Suprapubic skin (tissue), 4 donors: ENCODE data around the gene RMND1. TPM values are rescaled to one million over a fixed set of nuclear protein-coding genes. Genes with fewer than 3 reads are reported as not detected.

ENCODE experiments used
- DNase-seq, 2 donors: peaks; one replicate each; pipeline ENCODE4 v3.0.0-alpha.2; 2019; ENCODE audit warnings: low spot score in 2 of 2
- H3K27ac ChIP-seq: fragments of 200-600 bp; sonication (generic); one replicate; pipeline ENCODE4 v1.5.1; 2019
- H3K27me3 ChIP-seq: fragments of 200-600 bp; sonication (generic); one replicate; pipeline ENCODE4 v1.5.1; 2019
- H3K36me3 ChIP-seq: fragments of 200-600 bp; sonication (generic); one replicate; pipeline ENCODE4 v1.5.1; 2019
- H3K4me1 ChIP-seq: fragments of 200-600 bp; sonication (generic); one replicate; pipeline ENCODE4 v1.5.1; 2019
- H3K4me3 ChIP-seq: fragments of 200-600 bp; sonication (generic); one replicate; pipeline ENCODE4 v1.5.1; 2019; ENCODE audit warnings: mild to moderate bottlenecking
- H3K9me3 ChIP-seq: fragments of 200-600 bp; sonication (generic); one replicate; pipeline ENCODE4 v1.5.1; 2019
- EP300 ChIP-seq: sonication (generic); formaldehyde crosslinking; IDR thresholded peaks from one replicate; pipeline ENCODE4 v1.6.1; 2017; ENCODE audit warnings: antibody characterized with exemption
- POLR2A ChIP-seq, 2 donors: fragments of 450-650 bp; IDR thresholded peaks; one replicate each; pipeline ENCODE4 v1.6.1; 2017; ENCODE audit warnings: antibody characterized with exemption in 2 of 2, mild to moderate bottlenecking in 2 of 2, moderate library complexity in 2 of 2
- POLR2AphosphoS5 ChIP-seq, 3 donors: sonication (generic); formaldehyde crosslinking; IDR thresholded peaks; one replicate each; pipeline ENCODE4 v1.6.1; 2017; ENCODE audit warnings: antibody characterized with exemption in 3 of 3
- whole genome bisulfite sequencing: methylation state at CpG from one replicate; pipeline ENCODE4 v1.1.5; 2018; 5-methylcytosine and 5-hydroxymethylcytosine counted together
- total RNA-seq, 4 donors: library from RNA; depleted of rRNA; stranded (reverse); fragments of >200 nt; gene quantifications; one replicate each; pipeline ENCODE4 v1.1.0, GENCODE V29; 2016
- TF ChIP-seq, protein P1 (sequence below), 2 donors: fragments of 200-600 bp in 1 of 2; fragments of 450-650 bp in 1 of 2; sonication (generic) in 1 of 2; IDR thresholded peaks; one replicate each; pipeline ENCODE4 v1.5.1; 2016 to 2019; ENCODE audit warnings: antibody characterized with exemption in 2 of 2, mild to moderate bottlenecking in 1 of 2, moderate library complexity in 1 of 2

RMND1 gene
- total RNA-seq, 4 donors from 2014 or later = 11.7 to 25.7 (median 12.8) TPM

DNA sequence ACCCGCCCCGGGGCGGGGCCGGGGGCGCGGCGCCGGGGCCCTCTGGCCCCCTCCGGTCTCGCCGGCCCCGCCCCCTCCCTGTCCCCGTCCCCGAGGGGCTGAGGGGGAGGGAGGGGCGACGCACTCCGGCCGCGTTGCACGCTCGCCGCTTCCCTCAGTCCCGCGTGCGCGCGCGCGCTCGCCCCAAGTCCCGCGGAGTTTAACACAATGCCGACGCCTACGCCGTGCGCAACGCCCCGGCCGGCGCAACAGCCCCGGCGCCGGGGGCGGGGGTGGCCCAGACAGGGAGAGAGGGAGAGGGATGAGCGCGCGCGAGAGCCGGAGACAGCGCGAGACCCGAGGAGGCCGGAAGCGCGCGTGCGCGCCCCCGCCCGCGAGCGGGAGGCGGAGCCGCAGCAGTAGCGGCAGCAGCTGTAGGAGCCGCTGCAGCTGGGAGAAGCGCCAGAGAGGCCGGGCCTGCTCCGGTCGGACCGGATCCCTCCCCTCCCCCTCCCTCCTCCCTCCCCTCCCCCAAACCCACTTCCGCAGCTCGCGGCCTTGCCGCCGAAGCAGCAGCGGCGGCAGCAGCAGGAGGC lies 61.6 kb downstream of the RMND1 start:
- TF ChIP-seq, protein P1, sequence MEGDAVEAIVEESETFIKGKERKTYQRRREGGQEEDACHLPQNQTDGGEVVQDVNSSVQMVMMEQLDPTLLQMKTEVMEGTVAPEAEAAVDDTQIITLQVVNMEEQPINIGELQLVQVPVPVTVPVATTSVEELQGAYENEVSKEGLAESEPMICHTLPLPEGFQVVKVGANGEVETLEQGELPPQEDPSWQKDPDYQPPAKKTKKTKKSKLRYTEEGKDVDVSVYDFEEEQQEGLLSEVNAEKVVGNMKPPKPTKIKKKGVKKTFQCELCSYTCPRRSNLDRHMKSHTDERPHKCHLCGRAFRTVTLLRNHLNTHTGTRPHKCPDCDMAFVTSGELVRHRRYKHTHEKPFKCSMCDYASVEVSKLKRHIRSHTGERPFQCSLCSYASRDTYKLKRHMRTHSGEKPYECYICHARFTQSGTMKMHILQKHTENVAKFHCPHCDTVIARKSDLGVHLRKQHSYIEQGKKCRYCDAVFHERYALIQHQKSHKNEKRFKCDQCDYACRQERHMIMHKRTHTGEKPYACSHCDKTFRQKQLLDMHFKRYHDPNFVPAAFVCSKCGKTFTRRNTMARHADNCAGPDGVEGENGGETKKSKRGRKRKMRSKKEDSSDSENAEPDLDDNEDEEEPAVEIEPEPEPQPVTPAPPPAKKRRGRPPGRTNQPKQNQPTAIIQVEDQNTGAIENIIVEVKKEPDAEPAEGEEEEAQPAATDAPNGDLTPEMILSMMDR (IDR thresholded peaks at IDR 0.05) = no peak
- TF ChIP-seq POLR2AphosphoS5 (IDR thresholded peaks at IDR 0.05) (peak in 1 of 3 donors; percentile 71), POLR2A (IDR thresholded peaks at IDR 0.05) (peak; percentile 19 to 44), EP300 (no peak)
- DNase-seq = peak; percentile 97 to 98
- Histone ChIP-seq H3K27me3 (no peaks in the 10 kb centered on the region), H3K36me3 (no peaks in the 10 kb centered on the region), H3K9me3 (no peaks in the 10 kb centered on the region), H3K4me3 (peak overlapping the region; percentile 85), H3K4me1 (peaks cover 49% of the 10 kb centered on the region), H3K27ac (peak overlapping the region; percentile 96)
- WGBS = 0% methylated on average over 2 of the region's 79 CpGs

DNA sequence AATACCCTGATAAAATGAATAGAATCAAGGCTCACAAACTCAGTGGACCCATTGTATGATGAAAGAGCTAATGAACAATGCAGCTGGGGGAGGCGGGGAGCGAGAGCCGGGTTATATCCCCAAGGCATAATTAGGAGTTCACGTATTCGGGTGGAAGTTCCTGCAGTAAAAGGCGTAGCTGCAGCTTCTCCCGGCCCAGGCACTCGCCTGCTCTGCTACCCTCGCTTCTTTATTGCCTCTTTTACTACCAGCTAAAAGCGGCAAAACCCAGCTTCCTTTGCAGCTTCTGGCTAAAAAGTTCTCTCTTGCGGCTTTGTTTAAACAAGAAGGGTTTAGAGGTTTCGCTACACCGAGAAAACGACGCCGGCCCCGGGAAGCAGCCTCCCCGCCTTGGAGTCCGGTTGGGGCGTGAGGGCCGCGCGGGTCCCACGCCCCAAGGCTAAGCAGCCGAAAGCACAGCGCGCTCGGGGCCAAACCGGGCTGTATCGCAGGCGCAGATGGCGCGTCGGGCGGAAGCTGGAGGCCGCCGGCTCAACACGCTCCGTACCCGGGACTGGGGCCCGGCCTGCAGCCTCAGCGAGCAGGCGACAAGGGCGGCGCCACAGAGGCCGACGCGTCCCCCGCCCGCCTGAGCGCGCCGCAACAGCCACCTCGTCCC lies 62.2 kb downstream of the RMND1 start:
- Histone ChIP-seq H3K4me3 (peak overlapping the region; percentile 85), H3K27ac (peak overlapping the region; percentile 96), H3K9me3 (no peaks in the 10 kb centered on the region), H3K36me3 (no peaks in the 10 kb centered on the region), H3K4me1 (peaks cover 45% of the 10 kb centered on the region), H3K27me3 (no peaks in the 10 kb centered on the region)
- DNase-seq = peak; percentile 86 to 87
- WGBS = under 1% methylated on average over 35 of the region's 54 CpGs
- TF ChIP-seq, protein P1 (IDR thresholded peaks at IDR 0.05) = no peak
- peak in 1 of 2 donors; percentile 62 for TF ChIP-seq POLR2A (IDR thresholded peaks at IDR 0.05)
- no peak for TF ChIP-seq EP300
- TF ChIP-seq POLR2AphosphoS5 (IDR thresholded peaks at IDR 0.05) = peak in 2 of 3 donors; percentile 7 to 60

DNA sequence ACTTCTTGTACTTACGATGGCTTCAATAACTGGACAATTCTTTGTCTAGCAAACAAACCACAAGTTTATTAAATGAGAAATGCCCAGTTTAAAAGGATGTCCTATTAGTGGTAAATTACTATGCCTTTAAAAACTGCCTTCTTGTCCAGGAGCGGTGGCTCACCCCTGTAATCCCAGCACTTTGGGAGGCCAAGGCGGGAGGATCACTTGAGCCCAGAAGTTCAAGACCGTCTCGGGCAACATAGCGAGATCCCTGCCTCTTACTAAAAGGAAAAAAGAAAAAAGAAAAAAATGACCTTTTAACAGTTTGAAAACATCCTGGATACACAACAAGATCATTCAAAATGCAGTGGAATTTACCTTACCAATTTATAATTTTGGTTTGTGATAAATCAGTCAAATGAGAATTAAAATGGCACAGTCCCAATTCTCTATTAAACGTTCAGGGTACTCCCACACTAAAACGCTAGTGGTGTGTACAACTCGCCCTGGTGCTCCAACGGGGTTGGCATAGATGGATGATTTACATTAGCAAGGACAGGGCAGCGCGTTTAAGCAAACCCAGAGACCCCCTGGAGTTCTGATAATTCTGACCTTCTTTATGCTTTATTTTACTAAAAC lies 62.8 kb downstream of the RMND1 start:
- Histone ChIP-seq H3K9me3 (no peaks in the 10 kb centered on the region), H3K4me1 (peaks cover 39% of the 10 kb centered on the region), H3K36me3 (no peaks in the 10 kb centered on the region), H3K4me3 (peak overlapping the region; percentile 85), H3K27me3 (no peaks in the 10 kb centered on the region), H3K27ac (peak overlapping the region; percentile 96)
- no peak for TF ChIP-seq POLR2A (IDR thresholded peaks at IDR 0.05)
- TF ChIP-seq, protein P1 (IDR thresholded peaks at IDR 0.05) = no peak
- no peak for TF ChIP-seq EP300
- no peak for TF ChIP-seq POLR2AphosphoS5 (IDR thresholded peaks at IDR 0.05)
- DNase-seq = no peak
- 32% methylated on average over 12 of the region's 12 CpGs for WGBS

DNA sequence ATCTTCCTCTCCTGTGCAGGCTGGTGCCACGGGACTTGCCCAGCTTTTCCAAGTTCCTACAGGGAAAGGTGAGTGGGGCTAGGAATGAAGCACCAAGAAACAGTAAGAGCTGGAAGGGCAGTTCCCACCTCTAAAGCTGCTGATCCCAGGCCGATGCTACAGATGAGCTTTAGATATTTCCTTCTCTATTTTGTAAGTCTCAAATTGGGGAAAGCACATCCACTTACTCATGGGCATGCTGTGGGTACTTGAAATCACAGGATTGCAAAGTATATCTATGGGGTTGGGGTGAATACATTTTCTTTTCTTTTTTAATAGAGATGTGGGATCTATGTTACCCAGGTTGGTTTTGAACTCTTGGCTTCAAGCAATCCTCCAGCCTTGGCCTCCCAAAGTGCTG lies 63.7 kb downstream of the RMND1 start:
- peaks cover 31% of the 10 kb centered on the region for H3K4me1 ChIP-seq

More for the DNA sequence above, 63.7 kb downstream of the RMND1 start:
- no peaks in the 10 kb centered on the region for H3K9me3 ChIP-seq
- whole genome bisulfite sequencing = 85% methylated on average over 2 of the region's 2 CpGs
- no peaks in the 10 kb centered on the region for H3K36me3 ChIP-seq
- TF ChIP-seq, protein P1 (IDR thresholded peaks at IDR 0.05) = no peak
- TF ChIP-seq EP300 = no peak
- TF ChIP-seq POLR2A (IDR thresholded peaks at IDR 0.05) = no peak
- no peak for TF ChIP-seq POLR2AphosphoS5 (IDR thresholded peaks at IDR 0.05)
- no peak overlapping the region for H3K27ac ChIP-seq
- DNase-seq = no peak
- no peak overlapping the region for H3K4me3 ChIP-seq
- H3K27me3 ChIP-seq = no peaks in the 10 kb centered on the region
